Peyer's patch (tissue), 4 donors: ENCODE measurements around the gene PAX8. TPM values are rescaled to one million over a fixed set of nuclear protein-coding genes. Genes with fewer than 3 reads are reported as not detected.

Experiments
- DNase-seq, 3 donors: peaks; one replicate each; pipeline ENCODE4 v3.0.0-alpha.2; 2017 to 2019
- H3K27ac ChIP-seq, 4 donors: fragments of 200-600 bp; sonication (generic); one replicate each; pipeline ENCODE4 v1.5.1; 2016 to 2019
- H3K27me3 ChIP-seq, 2 donors: fragments of 200-600 bp; sonication (generic); one replicate each; pipeline ENCODE4 v1.5.1; 2019
- H3K36me3 ChIP-seq, 3 donors: fragments of 200-600 bp; sonication (generic); one replicate each; pipeline ENCODE4 v1.5.1; 2016 to 2019
- H3K4me1 ChIP-seq, 4 donors: fragments of 200-600 bp; sonication (generic); one replicate each; pipeline ENCODE4 v1.5.1; 2016 to 2019
- H3K4me3 ChIP-seq, 4 donors: fragments of 200-600 bp; sonication (generic); 1 replicate in 3 of 4; 2 replicates in 1 of 4; pipeline ENCODE4 v1.5.1; 2016 to 2019; ENCODE audit warnings: mild to moderate bottlenecking in 1 of 4
- H3K9me3 ChIP-seq, 4 donors: fragments of 200-600 bp; sonication (generic); one replicate each; pipeline ENCODE4 v1.5.1; 2016 to 2019; ENCODE audit warnings: mild to moderate bottlenecking in 1 of 4
- CTCF ChIP-seq, 6 experiments: fragments of 450-650 bp in 4 of 6; fragments of 200-600 bp in 2 of 6; sonication (generic) in 1 of 6; IDR thresholded peaks; one replicate each; pipeline ENCODE4 v1.5.1; 2017 to 2019; ENCODE audit warnings: antibody characterized with exemption in 6 of 6, mild to moderate bottlenecking in 3 of 6, moderate library complexity in 1 of 6
- POLR2A ChIP-seq, 2 donors: fragments of 450-650 bp; IDR thresholded peaks; one replicate each; pipeline ENCODE4 v1.5.1; 2017; ENCODE audit warnings: antibody characterized with exemption in 2 of 2, mild to moderate bottlenecking in 2 of 2, moderate library complexity in 2 of 2
- total RNA-seq, 4 donors: library from RNA; depleted of rRNA; stranded (reverse); fragments of >200 nt; gene quantifications; one replicate each; pipeline ENCODE4 v1.1.0, GENCODE V29; 2016

The PAX8 gene
- total RNA-seq, 4 donors from 2014 or later, result 3.3 to 22.1 (median 14.2) TPM

GRCh38 chr2:113209011-113209645 is 69.6 kb downstream of the PAX8 start:
- TF ChIP-seq CTCF (IDR thresholded peaks at IDR 0.05), result no peak
- TF ChIP-seq POLR2A (IDR thresholded peaks at IDR 0.05), result no peak
- Histone ChIP-seq H3K27me3 (no peaks in the 10 kb centered on the region), H3K4me1 (peaks cover 0 to 50% (median 6%) of the 10 kb centered on the region in 4 donors), H3K9me3 (no peaks in the 10 kb centered on the region), H3K4me3 (no peak overlapping the region), H3K36me3 (no peaks in the 10 kb centered on the region), H3K27ac (peak overlapping the region in 1 of 4 donors; percentile 33)
- no peak for DNase-seq

GRCh38 chr2:113208396-113208795 is 70.3 kb downstream of the PAX8 start:
- Histone ChIP-seq H3K9me3 (no peaks in the 10 kb centered on the region), H3K4me3 (no peak overlapping the region), H3K27me3 (no peaks in the 10 kb centered on the region), H3K4me1 (peaks cover 0 to 50% (median 6%) of the 10 kb centered on the region in 4 donors), H3K27ac (no peak overlapping the region), H3K36me3 (no peaks in the 10 kb centered on the region)
- TF ChIP-seq POLR2A (IDR thresholded peaks at IDR 0.05) (no peak), CTCF (IDR thresholded peaks at IDR 0.05) (no peak)
- no peak for DNase-seq

- Histone ChIP-seq H3K27me3 (no peaks in the 10 kb centered on the region), H3K36me3 (peaks cover 0 to 6% (median 0%) of the 10 kb centered on the region in 3 donors), H3K4me3 (no peak overlapping the region), H3K27ac (peak overlapping the region in 2 of 4 donors; percentile 68 to 87), H3K4me1 (peaks cover 0 to 42% (median 6%) of the 10 kb centered on the region in 4 donors), H3K9me3 (no peaks in the 10 kb centered on the region)
- TF ChIP-seq POLR2A (IDR thresholded peaks at IDR 0.05) (no peak), CTCF (IDR thresholded peaks at IDR 0.05) (no peak)
- DNase-seq, result no peak
Observed at GRCh38 chr2:113207021-113207420, 71.7 kb downstream of the PAX8 start.

GRCh38 chr2:113206251-113206650 is 72.5 kb downstream of the PAX8 start:
- peak in 2 of 3 donors; percentile 73 to 84 for DNase-seq
- Histone ChIP-seq H3K4me3 (no peak overlapping the region), H3K27ac (peak overlapping the region in 3 of 4 donors; percentile 25 to 87 (median 68)), H3K36me3 (peaks cover 0 to 14% (median 0%) of the 10 kb centered on the region in 3 donors), H3K9me3 (no peaks in the 10 kb centered on the region), H3K4me1 (peaks cover 0 to 36% (median 6%) of the 10 kb centered on the region in 4 donors), H3K27me3 (no peaks in the 10 kb centered on the region)
- peak in 1 of 2 donors; percentile 43 for TF ChIP-seq POLR2A (IDR thresholded peaks at IDR 0.05)
- no peak for TF ChIP-seq CTCF (IDR thresholded peaks at IDR 0.05)

- Histone ChIP-seq H3K4me1 (peaks cover 0 to 20% (median 5%) of the 10 kb centered on the region in 4 donors), H3K27ac (peak overlapping the region; percentile 46 to 73 (median 49)), H3K9me3 (no peaks in the 10 kb centered on the region), H3K4me3 (no peak overlapping the region), H3K27me3 (no peaks in the 10 kb centered on the region), H3K36me3 (peaks cover 0 to 29% (median 0%) of the 10 kb centered on the region in 3 donors)
- TF ChIP-seq CTCF (IDR thresholded peaks at IDR 0.05) (peak; percentile 72 to 96 (median 92)), POLR2A (IDR thresholded peaks at IDR 0.05) (no peak)
- DNase-seq, result peak; percentile 76 to 91 (median 83)
Observed at GRCh38 chr2:113203901-113204519, 74.7 kb downstream of the PAX8 start.
